HG03045 (cell line): ENCODE results near the gene NCF2.

Experiments used
- ATAC-seq: cut with Tn5 transposase; IDR thresholded peaks from one replicate; pipeline ENCODE4 v1.9.1; 2021; ENCODE audit warnings: mild to moderate bottlenecking, moderate library complexity; ENCODE audit not compliant: unreplicated experiment

Gene NCF2

GRCh38 chr1:183586455-183586854, 3.8 kb downstream of the NCF2 start:
- no peak for ATAC-seq

GRCh38 chr1:183585038-183585437, 5.2 kb downstream of the NCF2 start:
- ATAC-seq: no peak

- ATAC-seq: no peak
Observed at GRCh38 chr1:183584147-183584546, 6.1 kb downstream of the NCF2 start.

- ATAC-seq: no peak
Observed at GRCh38 chr1:183583466-183583865, 6.8 kb downstream of the NCF2 start.

GRCh38 chr1:183582021-183582713, 8.1 kb downstream of the NCF2 start:
- no peak for ATAC-seq

GRCh38 chr1:183580281-183580682, 10.0 kb downstream of the NCF2 start:
- ATAC-seq: no peak

- no peak for ATAC-seq
Observed at GRCh38 chr1:183578856-183579255, 11.4 kb downstream of the NCF2 start.

- no peak for ATAC-seq
Observed at GRCh38 chr1:183577897-183578465, 12.3 kb downstream of the NCF2 start.

- ATAC-seq: no peak
Observed at GRCh38 chr1:183576537-183576936, 13.7 kb downstream of the NCF2 start.

- no peak for ATAC-seq
Observed at GRCh38 chr1:183575606-183576005, 14.7 kb downstream of the NCF2 start.

GRCh38 chr1:183572721-183573120, 17.5 kb downstream of the NCF2 start:
- ATAC-seq: no peak

- no peak for ATAC-seq
Observed at GRCh38 chr1:183571678-183572268, 18.5 kb downstream of the NCF2 start.

GRCh38 chr1:183570451-183570850, 19.8 kb downstream of the NCF2 start:
- ATAC-seq: no peak

GRCh38 chr1:183569801-183570200, 20.5 kb downstream of the NCF2 start:
- no peak for ATAC-seq

- no peak for ATAC-seq
Observed at GRCh38 chr1:183569141-183569540, 21.1 kb downstream of the NCF2 start.

GRCh38 chr1:183568176-183569021, 21.9 kb downstream of the NCF2 start:
- no peak for ATAC-seq

GRCh38 chr1:183567584-183567983, 22.7 kb downstream of the NCF2 start:
- ATAC-seq: no peak

GRCh38 chr1:183566026-183566425, 24.2 kb downstream of the NCF2 start:
- no peak for ATAC-seq

GRCh38 chr1:183565261-183565660, 25.0 kb downstream of the NCF2 start:
- ATAC-seq: no peak

- no peak for ATAC-seq
Observed at GRCh38 chr1:183562701-183563100, 27.6 kb downstream of the NCF2 start.

- ATAC-seq: no peak
Observed at GRCh38 chr1:183559061-183559460, 31.2 kb downstream of the NCF2 start.

GRCh38 chr1:183554577-183554976, 35.7 kb downstream of the NCF2 start:
- no peak for ATAC-seq
